KMS-11 (cell line): ENCODE results near the gene SHROOM2.
"Not testable (repeated sequence)": the region's sequence is repeated elsewhere in the genome, so short reads cannot be mapped to it uniquely, and the experiment has no call there.

Source experiments
- H2AFZ ChIP-seq: fragments of 200-600 bp; sonication (generic); 2 replicates; pipeline ENCODE4 v1.6.1; 2016; ENCODE audit warnings: antibody characterized with exemption, mixed run types, low read depth
- H3K27ac ChIP-seq: fragments of 200-600 bp; sonication (generic); 2 replicates; pipeline ENCODE4 v1.6.1; 2016; ENCODE audit warnings: mild to moderate bottlenecking, mixed run types
- H3K27me3 ChIP-seq: fragments of 200-600 bp; sonication (generic); 2 replicates; pipeline ENCODE4 v1.6.1; 2017; ENCODE audit warnings: mild to moderate bottlenecking, low read depth, mixed run types, moderate library complexity; ENCODE audit not compliant: insufficient read depth
- H3K36me3 ChIP-seq: fragments of 200-600 bp; sonication (generic); 2 replicates; pipeline ENCODE4 v1.6.1; 2017; ENCODE audit warnings: mild to moderate bottlenecking, mixed run types; ENCODE audit not compliant: insufficient read depth
- H3K4me1 ChIP-seq: fragments of 200-600 bp; sonication (generic); 2 replicates; pipeline ENCODE4 v1.6.1; 2016; ENCODE audit warnings: mild to moderate bottlenecking, low read depth, mixed run types; ENCODE audit not compliant: poor library complexity, severe bottlenecking
- H3K4me2 ChIP-seq: fragments of 200-600 bp; sonication (generic); 2 replicates; pipeline ENCODE4 v1.7.0; 2016; ENCODE audit warnings: mild to moderate bottlenecking, mixed run types
- H3K4me3 ChIP-seq: fragments of 200-600 bp; sonication (generic); IDR thresholded peaks from 2 replicates; pipeline ENCODE4 v1.6.1; 2017; ENCODE audit warnings: low read depth, low read length, mixed read lengths; ENCODE audit not compliant: insufficient read depth
- H3K79me2 ChIP-seq: fragments of 200-600 bp; sonication (generic); 2 replicates; pipeline ENCODE4 v1.6.1; 2016; ENCODE audit warnings: low read depth, mixed run types; ENCODE audit not compliant: insufficient read depth
- H3K9ac ChIP-seq: fragments of 200-600 bp; sonication (generic); 2 replicates; pipeline ENCODE4 v1.6.1; 2016; ENCODE audit warnings: mild to moderate bottlenecking, mixed run types
- H4K20me1 ChIP-seq: fragments of 200-600 bp; sonication (generic); 2 replicates; pipeline ENCODE4 v1.6.1; 2016; ENCODE audit warnings: mild to moderate bottlenecking, mixed run types; ENCODE audit not compliant: insufficient read depth
- CTCF ChIP-seq: fragments of 200-600 bp; sonication (generic); conservative IDR thresholded peaks from 2 replicates; pipeline ENCODE4 v1.6.1; 2017; ENCODE audit warnings: low read depth, mild to moderate bottlenecking, antibody characterized with exemption, low read length, moderate library complexity, mixed read lengths

SHROOM2 gene

GRCh38 chrX:9765737-9766097 lies 20.5 kb upstream of the SHROOM2 start, which contains the start of gene GPR143:
Gene GPR143, minus strand, starts transcription at chrX:9765847. Its CDS starts 30 bp downstream, at chrX:9765817.
- Histone ChIP-seq H3K79me2 (no peaks in the 10 kb centered on the region), H3K9ac (no peak within 1 kb of the TSS), H3K36me3 (no peaks in the 10 kb centered on the region), H3K4me1 (no peaks in the 10 kb centered on the region), H3K4me2 (no peak within 1 kb of the TSS), H4K20me1 (no peaks in the 10 kb centered on the region), H3K27ac (no peak within 1 kb of the TSS), H3K27me3 (no peaks in the 10 kb centered on the region), H3K4me3 (no peak within 1 kb of the TSS), H2AFZ (no peak within 1 kb of the TSS)
- TF ChIP-seq CTCF, result no peak

- H3K27me3 ChIP-seq, result no peaks in the 10 kb centered on the region
- no peak for TF ChIP-seq CTCF
- no peak overlapping the region for H3K27ac ChIP-seq
- no peaks in the 10 kb centered on the region for H3K4me1 ChIP-seq
- H3K79me2 ChIP-seq, result no peaks in the 10 kb centered on the region
- H3K4me3 ChIP-seq, result no peak overlapping the region
- no peak overlapping the region for H3K4me2 ChIP-seq
- no peak overlapping the region for H3K9ac ChIP-seq
- no peaks in the 10 kb centered on the region for H4K20me1 ChIP-seq
- no peaks in the 10 kb centered on the region for H3K36me3 ChIP-seq
- no peak overlapping the region for H2AFZ ChIP-seq
Observed at GRCh38 chrX:9767375-9767774, 18.9 kb upstream of the SHROOM2 start.

GRCh38 chrX:9768321-9768839 lies 17.8 kb upstream of the SHROOM2 start:
- not testable (repeated sequence) for H3K27ac ChIP-seq, H3K36me3 ChIP-seq, H3K79me2 ChIP-seq, H3K4me2 ChIP-seq, H3K4me3 ChIP-seq, H3K4me1 ChIP-seq, H3K9ac ChIP-seq, H2AFZ ChIP-seq, H4K20me1 ChIP-seq, H3K27me3 ChIP-seq

- Histone ChIP-seq H3K36me3 (no peaks in the 10 kb centered on the region), H3K4me3 (no peak overlapping the region), H3K4me2 (no peak overlapping the region), H3K4me1 (no peaks in the 10 kb centered on the region), H3K27me3 (no peaks in the 10 kb centered on the region), H3K27ac (no peak overlapping the region), H2AFZ (no peak overlapping the region), H3K79me2 (no peaks in the 10 kb centered on the region), H3K9ac (no peak overlapping the region), H4K20me1 (no peaks in the 10 kb centered on the region)
- TF ChIP-seq CTCF, result no peak
Observed at GRCh38 chrX:9770319-9770718, 15.9 kb upstream of the SHROOM2 start.

GRCh38 chrX:9772943-9773342 lies 13.3 kb upstream of the SHROOM2 start:
- H3K36me3 ChIP-seq, result no peaks in the 10 kb centered on the region
- H3K27me3 ChIP-seq, result no peaks in the 10 kb centered on the region
- H3K79me2 ChIP-seq, result no peaks in the 10 kb centered on the region
- no peak overlapping the region for H3K4me3 ChIP-seq
- H3K4me1 ChIP-seq, result no peaks in the 10 kb centered on the region
- H4K20me1 ChIP-seq, result no peaks in the 10 kb centered on the region
- H3K4me2 ChIP-seq, result no peak overlapping the region
- H3K27ac ChIP-seq, result no peak overlapping the region
- no peak overlapping the region for H2AFZ ChIP-seq
- no peak overlapping the region for H3K9ac ChIP-seq
- TF ChIP-seq CTCF, result no peak
